Measurements from ENCODE around the gene F2RL1.

F2RL1 gene

DNA sequence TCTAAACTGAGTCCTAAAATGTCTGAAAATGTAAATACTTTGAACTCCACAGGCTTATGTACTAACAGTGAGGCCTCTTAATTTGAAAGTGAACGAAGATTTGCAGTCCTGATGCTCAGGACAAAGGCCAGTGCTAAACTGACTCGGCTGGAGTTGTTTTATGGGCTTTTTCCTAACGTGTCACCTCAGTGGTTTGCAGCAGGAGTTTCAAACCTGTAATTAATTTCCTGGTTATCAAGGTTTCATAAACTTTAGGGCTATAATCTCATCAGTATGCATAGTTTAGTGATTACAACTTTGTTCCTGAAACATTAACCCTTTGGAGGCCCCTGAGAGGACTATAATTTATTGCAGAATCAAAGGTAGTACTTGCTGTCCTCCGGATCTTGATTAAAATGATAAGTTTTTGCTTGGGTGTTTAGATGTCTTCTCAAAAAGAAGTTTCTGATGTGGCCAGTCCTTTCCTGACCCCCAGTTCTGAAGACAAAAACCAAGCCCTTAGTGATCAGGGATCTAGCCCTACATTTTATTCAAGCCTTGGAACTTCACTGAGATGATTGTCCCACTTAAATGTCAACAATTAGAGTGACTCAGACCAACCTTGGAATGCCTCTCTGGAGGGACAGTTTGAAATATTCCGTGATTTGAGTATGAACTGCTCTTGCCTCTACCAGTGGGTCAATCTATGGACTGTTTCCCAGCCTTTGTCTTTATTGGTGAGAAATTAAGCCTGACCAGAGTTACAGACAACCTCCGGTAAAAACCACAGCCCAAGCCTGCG lies 19.8 kb downstream of the F2RL1 start (continued):
- TF ChIP-seq, protein P1, sequence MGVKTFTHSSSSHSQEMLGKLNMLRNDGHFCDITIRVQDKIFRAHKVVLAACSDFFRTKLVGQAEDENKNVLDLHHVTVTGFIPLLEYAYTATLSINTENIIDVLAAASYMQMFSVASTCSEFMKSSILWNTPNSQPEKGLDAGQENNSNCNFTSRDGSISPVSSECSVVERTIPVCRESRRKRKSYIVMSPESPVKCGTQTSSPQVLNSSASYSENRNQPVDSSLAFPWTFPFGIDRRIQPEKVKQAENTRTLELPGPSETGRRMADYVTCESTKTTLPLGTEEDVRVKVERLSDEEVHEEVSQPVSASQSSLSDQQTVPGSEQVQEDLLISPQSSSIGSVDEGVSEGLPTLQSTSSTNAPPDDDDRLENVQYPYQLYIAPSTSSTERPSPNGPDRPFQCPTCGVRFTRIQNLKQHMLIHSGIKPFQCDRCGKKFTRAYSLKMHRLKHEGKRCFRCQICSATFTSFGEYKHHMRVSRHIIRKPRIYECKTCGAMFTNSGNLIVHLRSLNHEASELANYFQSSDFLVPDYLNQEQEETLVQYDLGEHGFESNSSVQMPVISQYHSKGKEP (tag by site-specific recombination; IDR thresholded peaks at IDR 0.05), result no peak
- TF ChIP-seq ZNF704 (tag by site-specific recombination; IDR thresholded peaks at IDR 0.05) (no peak), ZNF707 (tag by site-specific recombination; IDR thresholded peaks at IDR 0.05) (no peak), ZBTB7A (tag by site-specific recombination; IDR thresholded peaks at IDR 0.05; ENCODE audit: low read depth) (no peak), ZNF473 (tag by site-specific recombination; IDR thresholded peaks at IDR 0.05) (no peak), ZNF18 (tag by site-specific recombination; IDR thresholded peaks at IDR 0.05) (0 out of 2 replicates have a peak, but pooled peaks have one; percentile 13), ZNF639 (tag by site-specific recombination; IDR thresholded peaks at IDR 0.05) (no peak), MEIS1 (CRISPR knock-in tag; IDR thresholded peaks at IDR 0.05; ENCODE audit: borderline replicate concordance) (no peak), SCRT1 (tag by site-specific recombination; IDR thresholded peaks at IDR 0.05; ENCODE audit: borderline replicate concordance) (no peak), SP7 (tag by site-specific recombination; IDR thresholded peaks at IDR 0.05) (peak; percentile 99), ZEB2 (tag by site-specific recombination; IDR thresholded peaks at IDR 0.05) (0 out of 2 replicates have a peak, but pooled peaks have one; percentile 18), MYNN (tag by site-specific recombination; IDR thresholded peaks at IDR 0.05; ENCODE audit: borderline replicate concordance) (peak; percentile 94), YY2 (tag by site-specific recombination; IDR thresholded peaks at IDR 0.05) (no peak), ZNF658 (tag by site-specific recombination; IDR thresholded peaks at IDR 0.05) (no peak), ZNF335 (tag by site-specific recombination; conservative IDR thresholded peaks at IDR 0.05) (no peak), ZNF311 (tag by site-specific recombination; IDR thresholded peaks at IDR 0.05; ENCODE audit: borderline replicate concordance) (no peak), ZNF626 (tag by site-specific recombination; IDR thresholded peaks at IDR 0.05) (no peak), ZNF10 (tag by site-specific recombination; IDR thresholded peaks at IDR 0.05) (no peak), TRIM28 (IDR thresholded peaks at IDR 0.05; ENCODE audit: borderline replicate concordance, low read length) (no peak), ZNF350 (tag by site-specific recombination; IDR thresholded peaks at IDR 0.05) (no peak), ZNF692 (tag by site-specific recombination; IDR thresholded peaks at IDR 0.05) (peak; percentile 86), ZBTB1 (tag by site-specific recombination; IDR thresholded peaks at IDR 0.05) (no peak)
- TF ChIP-seq, protein P2, sequence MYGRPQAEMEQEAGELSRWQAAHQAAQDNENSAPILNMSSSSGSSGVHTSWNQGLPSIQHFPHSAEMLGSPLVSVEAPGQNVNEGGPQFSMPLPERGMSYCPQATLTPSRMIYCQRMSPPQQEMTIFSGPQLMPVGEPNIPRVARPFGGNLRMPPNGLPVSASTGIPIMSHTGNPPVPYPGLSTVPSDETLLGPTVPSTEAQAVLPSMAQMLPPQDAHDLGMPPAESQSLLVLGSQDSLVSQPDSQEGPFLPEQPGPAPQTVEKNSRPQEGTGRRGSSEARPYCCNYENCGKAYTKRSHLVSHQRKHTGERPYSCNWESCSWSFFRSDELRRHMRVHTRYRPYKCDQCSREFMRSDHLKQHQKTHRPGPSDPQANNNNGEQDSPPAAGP (tag by site-specific recombination; IDR thresholded peaks at IDR 0.05), result no peak
- TF ChIP-seq, protein P3, sequence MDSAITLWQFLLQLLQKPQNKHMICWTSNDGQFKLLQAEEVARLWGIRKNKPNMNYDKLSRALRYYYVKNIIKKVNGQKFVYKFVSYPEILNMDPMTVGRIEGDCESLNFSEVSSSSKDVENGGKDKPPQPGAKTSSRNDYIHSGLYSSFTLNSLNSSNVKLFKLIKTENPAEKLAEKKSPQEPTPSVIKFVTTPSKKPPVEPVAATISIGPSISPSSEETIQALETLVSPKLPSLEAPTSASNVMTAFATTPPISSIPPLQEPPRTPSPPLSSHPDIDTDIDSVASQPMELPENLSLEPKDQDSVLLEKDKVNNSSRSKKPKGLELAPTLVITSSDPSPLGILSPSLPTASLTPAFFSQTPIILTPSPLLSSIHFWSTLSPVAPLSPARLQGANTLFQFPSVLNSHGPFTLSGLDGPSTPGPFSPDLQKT (IDR thresholded peaks at IDR 0.05; ENCODE audit: borderline replicate concordance, low read depth, low read length), result no peak
- TF ChIP-seq, protein P4, sequence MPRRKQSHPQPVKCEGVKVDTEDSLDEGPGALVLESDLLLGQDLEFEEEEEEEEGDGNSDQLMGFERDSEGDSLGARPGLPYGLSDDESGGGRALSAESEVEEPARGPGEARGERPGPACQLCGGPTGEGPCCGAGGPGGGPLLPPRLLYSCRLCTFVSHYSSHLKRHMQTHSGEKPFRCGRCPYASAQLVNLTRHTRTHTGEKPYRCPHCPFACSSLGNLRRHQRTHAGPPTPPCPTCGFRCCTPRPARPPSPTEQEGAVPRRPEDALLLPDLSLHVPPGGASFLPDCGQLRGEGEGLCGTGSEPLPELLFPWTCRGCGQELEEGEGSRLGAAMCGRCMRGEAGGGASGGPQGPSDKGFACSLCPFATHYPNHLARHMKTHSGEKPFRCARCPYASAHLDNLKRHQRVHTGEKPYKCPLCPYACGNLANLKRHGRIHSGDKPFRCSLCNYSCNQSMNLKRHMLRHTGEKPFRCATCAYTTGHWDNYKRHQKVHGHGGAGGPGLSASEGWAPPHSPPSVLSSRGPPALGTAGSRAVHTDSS (tag by site-specific recombination; IDR thresholded peaks at IDR 0.05), result no peak
